Measurements from ENCODE around the gene CST2.

CST2 gene

DNA sequence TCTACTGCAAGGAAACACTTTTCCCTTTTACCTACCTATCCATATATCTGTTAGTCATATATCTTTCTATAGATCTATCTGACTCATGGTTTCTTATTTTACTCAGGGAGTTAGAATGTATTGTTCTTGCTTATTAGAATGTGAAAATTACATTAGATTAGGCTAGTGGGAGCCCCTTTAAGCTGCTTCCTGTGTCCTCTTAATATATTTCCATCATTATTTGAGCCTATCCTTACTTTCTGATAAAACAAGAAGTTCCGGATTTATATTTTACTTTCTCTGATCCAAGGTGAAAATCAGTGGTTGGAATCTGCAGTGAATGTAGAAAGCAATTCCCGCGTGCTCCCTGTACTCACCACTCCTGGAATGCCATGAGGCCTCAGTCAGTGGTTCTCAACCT lies 31.0 kb downstream of the CST2 start:
- no peak overlapping the region for H3K4me3 ChIP-seq (ENCODE audit: low read length in 2 of 2)
- no peaks in the 10 kb centered on the region for H3K36me3 ChIP-seq (replicated peaks in 1 of 2; ENCODE audit: control insufficient read depth in 2 of 2, insufficient read depth in 2 of 2, low read length in 2 of 2)
- no peak overlapping the region for H2AFZ ChIP-seq (ENCODE audit: low read length)
- H4K8ac ChIP-seq (ENCODE audit: low read depth, low read length) = no peak overlapping the region
- H3K4ac ChIP-seq (ENCODE audit: low read length) = no peak overlapping the region
- no peak overlapping the region for H2AK5ac ChIP-seq (ENCODE audit: low read depth, low read length)
- no peaks in the 10 kb centered on the region for H3K9me3 ChIP-seq (replicated peaks in 1 of 2; ENCODE audit: control insufficient read depth in 2 of 2, insufficient read depth in 1 of 2, low read depth in 1 of 2, low read length in 2 of 2)
- H3K14ac ChIP-seq (ENCODE audit: low read length) = no peak overlapping the region
- no peak overlapping the region for H3K4me2 ChIP-seq (ENCODE audit: insufficient read depth, low read length, poor library complexity, severe bottlenecking)
- no peak overlapping the region for H2BK12ac ChIP-seq (ENCODE audit: low read length)
- no peak overlapping the region for H2BK5ac ChIP-seq (ENCODE audit: low read length)
- H3K27ac ChIP-seq (replicated peaks; ENCODE audit: low read length) = no peak overlapping the region
- H3K79me1 ChIP-seq (ENCODE audit: low read depth, low read length) = no peaks in the 10 kb centered on the region
- H3K23ac ChIP-seq (ENCODE audit: low read depth, low read length, poor library complexity) = no peak overlapping the region
- H3K9ac ChIP-seq (ENCODE audit: low read depth, low read length, poor library complexity) = no peak overlapping the region
- H3K4me1 ChIP-seq (ENCODE audit: control insufficient read depth in 2 of 2, insufficient read depth in 1 of 2, low read depth in 1 of 2, low read length in 2 of 2) = no peaks in the 10 kb centered on the region
- H3K18ac ChIP-seq (ENCODE audit: low read length) = no peak overlapping the region
- WGBS, 2 donors (ENCODE audit: extremely low coverage in 2 of 2, insufficient read length in 2 of 2, insufficient replicate concordance in 1 of 2) = no CpG with 5 or more reads among the region's 3 CpGs
- H3K27me3 ChIP-seq (ENCODE audit: control insufficient read depth in 3 of 3, insufficient read depth in 3 of 3, low read depth in 1 of 3, low read length in 3 of 3) = no peaks in the 10 kb centered on the region
- H2BK15ac ChIP-seq (ENCODE audit: low read length) = no peak overlapping the region
- no peak overlapping the region for H2BK120ac ChIP-seq (ENCODE audit: low read depth, low read length)
- no peak overlapping the region for H4K91ac ChIP-seq (ENCODE audit: low read depth, low read length, poor library complexity)
- no peak for DNase-seq (ENCODE audit: low spot score)

GRCh38 chr20:23794841-23795240 lies 31.7 kb downstream of the CST2 start:
- Histone ChIP-seq H3K4me1 (ENCODE audit: control insufficient read depth in 2 of 2, insufficient read depth in 1 of 2, low read depth in 1 of 2, low read length in 2 of 2) (no peaks in the 10 kb centered on the region), H2AK5ac (ENCODE audit: low read depth, low read length) (no peak overlapping the region), H3K79me1 (ENCODE audit: low read depth, low read length) (no peaks in the 10 kb centered on the region), H2BK12ac (ENCODE audit: low read length) (no peak overlapping the region), H4K91ac (ENCODE audit: low read depth, low read length, poor library complexity) (no peak overlapping the region), H3K14ac (ENCODE audit: low read length) (no peak overlapping the region), H3K9ac (ENCODE audit: low read depth, low read length, poor library complexity) (no peak overlapping the region), H2BK15ac (ENCODE audit: low read length) (no peak overlapping the region), H3K27me3 (ENCODE audit: control insufficient read depth in 3 of 3, insufficient read depth in 3 of 3, low read depth in 1 of 3, low read length in 3 of 3) (no peaks in the 10 kb centered on the region), H3K27ac (replicated peaks; ENCODE audit: low read length) (no peak overlapping the region), H3K4me2 (ENCODE audit: insufficient read depth, low read length, poor library complexity, severe bottlenecking) (no peak overlapping the region), H3K4me3 (ENCODE audit: low read length in 2 of 2) (no peak overlapping the region), H3K9me3 (replicated peaks in 1 of 2; ENCODE audit: control insufficient read depth in 2 of 2, insufficient read depth in 1 of 2, low read depth in 1 of 2, low read length in 2 of 2) (no peaks in the 10 kb centered on the region), H2BK5ac (ENCODE audit: low read length) (no peak overlapping the region), H2AFZ (ENCODE audit: low read length) (no peak overlapping the region), H3K18ac (ENCODE audit: low read length) (no peak overlapping the region), H3K4ac (ENCODE audit: low read length) (no peak overlapping the region), H2BK120ac (ENCODE audit: low read depth, low read length) (no peak overlapping the region), H3K36me3 (replicated peaks in 1 of 2; ENCODE audit: control insufficient read depth in 2 of 2, insufficient read depth in 2 of 2, low read length in 2 of 2) (no peaks in the 10 kb centered on the region), H4K8ac (ENCODE audit: low read depth, low read length) (no peak overlapping the region), H3K23ac (ENCODE audit: low read depth, low read length, poor library complexity) (no peak overlapping the region)
- no peak for DNase-seq (ENCODE audit: low spot score)
- WGBS, 2 donors (ENCODE audit: extremely low coverage in 2 of 2, insufficient read length in 2 of 2, insufficient replicate concordance in 1 of 2) = no CpG with 5 or more reads among the region's 7 CpGs

DNA sequence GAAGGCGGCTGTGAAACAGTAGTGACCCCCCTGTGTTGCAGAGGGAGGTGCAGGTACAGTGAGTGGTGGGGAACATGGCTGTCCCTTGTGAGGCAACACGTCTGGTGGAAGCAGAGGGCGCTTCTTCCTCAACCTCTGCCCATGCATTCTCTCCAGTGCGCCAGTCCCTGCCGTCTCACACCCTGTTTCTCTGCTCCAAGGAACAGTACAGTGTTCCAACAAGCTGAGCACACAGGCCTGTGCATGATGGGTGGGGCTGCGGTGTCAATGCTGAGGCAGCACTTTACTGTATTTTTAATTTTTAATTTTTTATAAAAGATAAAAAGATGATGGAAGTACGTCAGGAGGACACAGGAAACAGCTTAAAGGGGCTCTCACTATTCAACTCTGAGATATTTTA lies 32.5 kb downstream of the CST2 start:
- Histone ChIP-seq H3K4me2 (ENCODE audit: insufficient read depth, low read length, poor library complexity, severe bottlenecking) (no peak overlapping the region), H3K9ac (ENCODE audit: low read depth, low read length, poor library complexity) (no peak overlapping the region), H2BK12ac (ENCODE audit: low read length) (no peak overlapping the region), H2BK15ac (ENCODE audit: low read length) (no peak overlapping the region), H2AK5ac (ENCODE audit: low read depth, low read length) (no peak overlapping the region), H3K4me1 (ENCODE audit: control insufficient read depth in 2 of 2, insufficient read depth in 1 of 2, low read depth in 1 of 2, low read length in 2 of 2) (no peaks in the 10 kb centered on the region), H2BK5ac (ENCODE audit: low read length) (no peak overlapping the region), H3K9me3 (replicated peaks in 1 of 2; ENCODE audit: control insufficient read depth in 2 of 2, insufficient read depth in 1 of 2, low read depth in 1 of 2, low read length in 2 of 2) (no peaks in the 10 kb centered on the region), H3K36me3 (replicated peaks in 1 of 2; ENCODE audit: control insufficient read depth in 2 of 2, insufficient read depth in 2 of 2, low read length in 2 of 2) (no peaks in the 10 kb centered on the region), H3K4me3 (ENCODE audit: low read length in 2 of 2) (no peak overlapping the region), H4K91ac (ENCODE audit: low read depth, low read length, poor library complexity) (no peak overlapping the region), H2BK120ac (ENCODE audit: low read depth, low read length) (no peak overlapping the region), H4K8ac (ENCODE audit: low read depth, low read length) (no peak overlapping the region), H3K14ac (ENCODE audit: low read length) (no peak overlapping the region), H3K27me3 (ENCODE audit: control insufficient read depth in 3 of 3, insufficient read depth in 3 of 3, low read depth in 1 of 3, low read length in 3 of 3) (no peaks in the 10 kb centered on the region), H3K18ac (ENCODE audit: low read length) (peak overlapping the region; percentile 28), H3K27ac (replicated peaks; ENCODE audit: low read length) (no peak overlapping the region), H3K4ac (ENCODE audit: low read length) (no peak overlapping the region), H2AFZ (ENCODE audit: low read length) (no peak overlapping the region), H3K79me1 (ENCODE audit: low read depth, low read length) (no peaks in the 10 kb centered on the region), H3K23ac (ENCODE audit: low read depth, low read length, poor library complexity) (no peak overlapping the region)
- no peak for DNase-seq (ENCODE audit: low spot score)
- WGBS, 2 donors (ENCODE audit: extremely low coverage in 2 of 2, insufficient read length in 2 of 2, insufficient replicate concordance in 1 of 2) = no CpG with 5 or more reads among the region's 7 CpGs

DNA sequence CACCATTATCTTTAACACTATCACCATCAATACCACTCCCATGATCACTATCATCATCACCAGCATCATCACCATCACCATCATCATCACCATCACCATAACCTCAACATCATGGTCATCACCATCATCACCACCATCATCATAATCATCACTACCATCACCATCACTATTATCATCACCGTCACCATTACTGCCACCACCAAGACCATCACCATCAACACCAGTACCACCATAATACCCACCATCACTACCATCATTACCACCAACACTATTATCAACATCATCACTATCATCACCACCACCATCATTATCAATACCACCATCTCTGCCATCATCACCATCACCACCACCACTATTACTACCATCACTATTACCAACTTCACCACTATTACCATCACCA lies 43.1 kb downstream of the CST2 start:
- no peak for DNase-seq (ENCODE audit: low spot score)
- Histone ChIP-seq H3K4me3 (ENCODE audit: low read length in 2 of 2) (no peak overlapping the region), H2BK15ac (ENCODE audit: low read length) (no peak overlapping the region), H3K23ac (ENCODE audit: low read depth, low read length, poor library complexity) (no peak overlapping the region), H3K9me3 (replicated peaks in 1 of 2; ENCODE audit: control insufficient read depth in 2 of 2, insufficient read depth in 1 of 2, low read depth in 1 of 2, low read length in 2 of 2) (peaks cover 0 to 1% of the 10 kb centered on the region in 2 donors), H3K27me3 (ENCODE audit: control insufficient read depth in 3 of 3, insufficient read depth in 3 of 3, low read depth in 1 of 3, low read length in 3 of 3) (no peaks in the 10 kb centered on the region), H2BK5ac (ENCODE audit: low read length) (no peak overlapping the region), H3K14ac (ENCODE audit: low read length) (no peak overlapping the region), H3K27ac (replicated peaks; ENCODE audit: low read length) (no peak overlapping the region), H2AK5ac (ENCODE audit: low read depth, low read length) (no peak overlapping the region), H4K91ac (ENCODE audit: low read depth, low read length, poor library complexity) (no peak overlapping the region), H3K9ac (ENCODE audit: low read depth, low read length, poor library complexity) (no peak overlapping the region), H4K8ac (ENCODE audit: low read depth, low read length) (no peak overlapping the region), H2BK12ac (ENCODE audit: low read length) (no peak overlapping the region), H2AFZ (ENCODE audit: low read length) (no peak overlapping the region), H3K36me3 (replicated peaks in 1 of 2; ENCODE audit: control insufficient read depth in 2 of 2, insufficient read depth in 2 of 2, low read length in 2 of 2) (no peaks in the 10 kb centered on the region), H3K4me1 (ENCODE audit: control insufficient read depth in 2 of 2, insufficient read depth in 1 of 2, low read depth in 1 of 2, low read length in 2 of 2) (no peaks in the 10 kb centered on the region), H3K4me2 (ENCODE audit: insufficient read depth, low read length, poor library complexity, severe bottlenecking) (no peak overlapping the region), H3K18ac (ENCODE audit: low read length) (no peak overlapping the region), H3K4ac (ENCODE audit: low read length) (no peak overlapping the region), H3K79me1 (ENCODE audit: low read depth, low read length) (no peaks in the 10 kb centered on the region), H2BK120ac (ENCODE audit: low read depth, low read length) (no peak overlapping the region)
- no CpG with 5 or more reads among the region's 1 CpG for WGBS, 2 donors (ENCODE audit: extremely low coverage in 2 of 2, insufficient read length in 2 of 2, insufficient replicate concordance in 1 of 2)

Data from neuronal stem cell (in vitro differentiated cells).